Measurements from ENCODE around the gene RABGEF1. TPM values are rescaled to one million over a fixed set of nuclear protein-coding genes. Genes with fewer than 3 reads are reported as not detected.
"Not testable (repeated sequence)": the region's sequence is repeated elsewhere in the genome, so short reads cannot be mapped to it uniquely, and the experiment has no call there.

The RABGEF1 gene
- polyA plus RNA-seq, 3 donors, result 9.5 to 26.2 (median 14.1) TPM

GRCh38 chr7:66731986-66732385, 8.5 kb upstream of the RABGEF1 start:
- H3K27ac ChIP-seq (ENCODE audit: low read depth, low read length), result no peak overlapping the region
- 76 to 85% (median 79%) methylated on average over 11 of the region's 11 CpGs for WGBS, 3 donors

- 86 to 93% (median 92%) methylated on average over 9 of the region's 9 CpGs for WGBS, 3 donors
- H3K27ac ChIP-seq (ENCODE audit: low read depth, low read length), result no peak overlapping the region
Measured at GRCh38 chr7:66732439-66732838, 8.1 kb upstream of the RABGEF1 start.

- 83 to 91% (median 89%) methylated on average over 6 of the region's 6 CpGs for WGBS, 3 donors
- H3K27ac ChIP-seq (ENCODE audit: low read depth, low read length), result no peak overlapping the region
Measured at GRCh38 chr7:66734006-66734405, 6.5 kb upstream of the RABGEF1 start.

- no peak overlapping the region for H3K27ac ChIP-seq (ENCODE audit: low read depth, low read length)
- WGBS, 3 donors, result 83 to 92% (median 90%) methylated on average over 3 of the region's 3 CpGs
Measured at GRCh38 chr7:66735154-66735553, 5.4 kb upstream of the RABGEF1 start.

GRCh38 chr7:66735850-66736249, 4.7 kb upstream of the RABGEF1 start:
- no peak overlapping the region for H3K27ac ChIP-seq (ENCODE audit: low read depth, low read length)
- WGBS, 3 donors, result 92 to 100% (median 94%) methylated on average over 1 of the region's 1 CpG

GRCh38 chr7:66736892-66737291, 3.6 kb upstream of the RABGEF1 start:
- no peak overlapping the region for H3K27ac ChIP-seq (ENCODE audit: low read depth, low read length)
- WGBS, 3 donors, result 86 to 98% (median 96%) methylated on average over 5 to 6 of the region's 6 CpGs

- 71 to 86% (median 78%) methylated on average over 6 of the region's 6 CpGs for whole genome bisulfite sequencing, 3 donors
- H3K27ac ChIP-seq (ENCODE audit: low read depth, low read length), result no peak overlapping the region
Measured at GRCh38 chr7:66737667-66738066, 2.9 kb upstream of the RABGEF1 start.

GRCh38 chr7:66739477-66739876, 1.1 kb upstream of the RABGEF1 start:
- no peak overlapping the region for H3K27ac ChIP-seq (ENCODE audit: low read depth, low read length)
- 79 to 85% (median 80%) methylated on average over 14 of the region's 14 CpGs for WGBS, 3 donors

- 10 to 11% (median 11%) methylated on average over 12 of the region's 12 CpGs for WGBS, 3 donors
- H3K27ac ChIP-seq (ENCODE audit: low read depth, low read length), result peak overlapping the region; percentile 96
Measured at GRCh38 chr7:66739953-66740301, 606 bp upstream of the RABGEF1 start.

- 1% methylated on average over 50 to 54 of the region's 54 CpGs for WGBS, 3 donors
- H3K27ac ChIP-seq (ENCODE audit: low read depth, low read length), result peak overlapping the region; percentile 88
Measured at GRCh38 chr7:66740980-66741709, 612 bp downstream of the RABGEF1 start.

- 39 to 58% (median 52%) methylated on average over 17 of the region's 17 CpGs for WGBS, 3 donors
- no peak overlapping the region for H3K27ac ChIP-seq (ENCODE audit: low read depth, low read length)
Measured at GRCh38 chr7:66741710-66742049, 1.1 kb downstream of the RABGEF1 start.

- WGBS, 3 donors, result 61 to 73% (median 69%) methylated on average over 4 of the region's 4 CpGs
- not testable (repeated sequence) for H3K27ac ChIP-seq (ENCODE audit: low read depth, low read length)
Measured at GRCh38 chr7:66742298-66742697, 1.8 kb downstream of the RABGEF1 start.

- 87 to 98% (median 96%) methylated on average over 9 of the region's 9 CpGs for WGBS, 3 donors
- no peak overlapping the region for H3K27ac ChIP-seq (ENCODE audit: low read depth, low read length)
Measured at GRCh38 chr7:66743920-66744319, 3.4 kb downstream of the RABGEF1 start.

- no peak overlapping the region for H3K27ac ChIP-seq (ENCODE audit: low read depth, low read length)
- WGBS, 3 donors, result 93 to 95% (median 94%) methylated on average over 2 of the region's 2 CpGs
Measured at GRCh38 chr7:66747385-66747784, 6.9 kb downstream of the RABGEF1 start.

GRCh38 chr7:66747881-66748511, 7.5 kb downstream of the RABGEF1 start:
- H3K27ac ChIP-seq (ENCODE audit: low read depth, low read length), result no peak overlapping the region
- 60 to 86% (median 84%) methylated on average over 10 of the region's 10 CpGs for WGBS, 3 donors

GRCh38 chr7:66748791-66749190, 8.3 kb downstream of the RABGEF1 start:
- H3K27ac ChIP-seq (ENCODE audit: low read depth, low read length), result no peak overlapping the region
- WGBS, 3 donors, result 18 to 62% (median 49%) methylated on average over 4 of the region's 4 CpGs

GRCh38 chr7:66751945-66752344, 11.4 kb downstream of the RABGEF1 start:
- H3K27ac ChIP-seq (ENCODE audit: low read depth, low read length), result no peak overlapping the region
- WGBS, 3 donors, result 86 to 93% (median 89%) methylated on average over 8 of the region's 8 CpGs

- 86 to 96% (median 93%) methylated on average over 4 of the region's 4 CpGs for WGBS, 3 donors
- no peak overlapping the region for H3K27ac ChIP-seq (ENCODE audit: low read depth, low read length)
Measured at GRCh38 chr7:66754541-66754940, 14.0 kb downstream of the RABGEF1 start.

GRCh38 chr7:66755059-66755458, 14.5 kb downstream of the RABGEF1 start:
- WGBS, 3 donors, result 95 to 98% (median 96%) methylated on average over 4 of the region's 4 CpGs

GRCh38 chr7:66756227-66756626, 15.7 kb downstream of the RABGEF1 start:
- not testable (repeated sequence) for H3K27ac ChIP-seq (ENCODE audit: low read depth, low read length)
- 32 to 94% (median 86%) methylated on average over 2 of the region's 3 CpGs for WGBS, 3 donors

More at GRCh38 chr7:66755059-66755458, 14.5 kb downstream of the RABGEF1 start:
- H3K27ac ChIP-seq (ENCODE audit: low read depth, low read length), result not testable (repeated sequence)
